ENCODE data around the gene BHMT2. TPM values are rescaled to one million over a fixed set of nuclear protein-coding genes. Genes with fewer than 3 reads are reported as not detected.

Gene BHMT2
- total RNA-seq, 4 donors from 2014 or later, result 27.6 to 63.4 (median 48.0) TPM

DNA sequence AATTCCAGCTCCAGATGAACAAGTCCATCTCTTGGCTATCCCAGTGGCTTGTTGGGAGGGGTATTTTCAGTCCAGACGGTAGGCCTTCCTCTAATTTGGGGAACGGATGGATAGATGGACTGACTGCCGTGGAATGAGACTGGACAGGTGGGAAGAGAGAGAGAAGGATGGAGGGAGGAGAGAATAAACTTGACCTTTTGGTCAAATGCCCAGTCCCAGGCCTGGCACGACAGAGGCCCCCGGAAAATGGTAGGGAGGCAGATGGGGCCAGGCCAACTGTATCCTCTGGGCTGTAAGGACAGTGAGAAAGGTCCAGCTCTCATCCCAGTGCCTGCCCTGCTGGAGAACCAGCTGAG lies 43.1 kb downstream of the BHMT2 start:
- H3K4me1 ChIP-seq, result peaks cover 0 to 15% (median 0%) of the 10 kb centered on the region in 4 donors
- no peaks in the 10 kb centered on the region for H3K9me3 ChIP-seq
- H3K4me3 ChIP-seq, result no peak overlapping the region
- no peak overlapping the region for H3K27ac ChIP-seq
- H3K36me3 ChIP-seq, result no peaks in the 10 kb centered on the region
- peaks cover 0 to 33% of the 10 kb centered on the region in 2 donors for H3K27me3 ChIP-seq
- no peak for TF ChIP-seq POLR2A (IDR thresholded peaks at IDR 0.05)
- TF ChIP-seq EP300 (IDR thresholded peaks at IDR 0.05), result no peak
- TF ChIP-seq, protein P1, sequence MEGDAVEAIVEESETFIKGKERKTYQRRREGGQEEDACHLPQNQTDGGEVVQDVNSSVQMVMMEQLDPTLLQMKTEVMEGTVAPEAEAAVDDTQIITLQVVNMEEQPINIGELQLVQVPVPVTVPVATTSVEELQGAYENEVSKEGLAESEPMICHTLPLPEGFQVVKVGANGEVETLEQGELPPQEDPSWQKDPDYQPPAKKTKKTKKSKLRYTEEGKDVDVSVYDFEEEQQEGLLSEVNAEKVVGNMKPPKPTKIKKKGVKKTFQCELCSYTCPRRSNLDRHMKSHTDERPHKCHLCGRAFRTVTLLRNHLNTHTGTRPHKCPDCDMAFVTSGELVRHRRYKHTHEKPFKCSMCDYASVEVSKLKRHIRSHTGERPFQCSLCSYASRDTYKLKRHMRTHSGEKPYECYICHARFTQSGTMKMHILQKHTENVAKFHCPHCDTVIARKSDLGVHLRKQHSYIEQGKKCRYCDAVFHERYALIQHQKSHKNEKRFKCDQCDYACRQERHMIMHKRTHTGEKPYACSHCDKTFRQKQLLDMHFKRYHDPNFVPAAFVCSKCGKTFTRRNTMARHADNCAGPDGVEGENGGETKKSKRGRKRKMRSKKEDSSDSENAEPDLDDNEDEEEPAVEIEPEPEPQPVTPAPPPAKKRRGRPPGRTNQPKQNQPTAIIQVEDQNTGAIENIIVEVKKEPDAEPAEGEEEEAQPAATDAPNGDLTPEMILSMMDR (IDR thresholded peaks at IDR 0.05), result no peak
- WGBS, 2 donors, result 78 to 84% methylated on average over 5 of the region's 5 CpGs
- no peak for DNase-seq (ENCODE audit: low spot score in 2 of 2)

DNA sequence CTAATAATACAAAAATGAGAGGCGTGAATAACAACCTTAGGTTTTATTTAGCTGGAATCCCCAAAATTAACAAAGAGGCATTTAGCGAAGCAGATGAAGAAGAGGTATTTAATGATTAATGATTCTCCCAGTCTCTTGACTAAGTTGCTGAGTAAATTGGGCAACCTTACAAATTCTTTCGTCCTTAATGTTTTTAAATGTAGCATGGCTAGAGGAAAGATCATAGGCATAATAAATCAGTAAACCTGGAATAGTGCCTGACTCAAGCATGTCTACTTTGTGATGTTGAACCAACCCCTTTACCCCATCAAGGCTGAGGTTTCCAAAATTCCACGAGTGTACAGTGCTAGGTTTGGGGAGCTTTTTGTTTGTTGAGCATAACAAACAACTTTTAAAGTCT lies 49.9 kb downstream of the BHMT2 start:
- H3K36me3 ChIP-seq, result no peaks in the 10 kb centered on the region
- no peaks in the 10 kb centered on the region for H3K27me3 ChIP-seq
- H3K4me3 ChIP-seq, result no peak overlapping the region

DNA sequence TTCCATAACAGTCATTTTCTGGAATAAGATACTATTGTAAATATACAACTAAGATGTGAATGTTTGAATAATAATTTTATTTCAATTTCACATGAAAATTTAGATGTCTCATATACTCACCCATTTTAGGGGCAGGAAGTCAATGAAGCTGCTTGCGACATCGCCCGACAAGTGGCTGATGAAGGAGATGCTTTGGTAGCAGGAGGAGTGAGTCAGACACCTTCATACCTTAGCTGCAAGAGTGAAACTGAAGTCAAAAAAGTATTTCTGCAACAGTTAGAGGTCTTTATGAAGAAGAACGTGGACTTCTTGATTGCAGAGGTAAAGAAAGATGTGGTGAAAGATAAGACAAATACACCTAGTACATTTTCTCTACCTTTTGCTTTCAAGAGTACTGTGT lies 50.7 kb downstream of the BHMT2 start:
- 89 to 97% methylated on average over 4 of the region's 4 CpGs for WGBS, 2 donors
- Histone ChIP-seq H3K27ac (no peak overlapping the region), H3K4me3 (no peak overlapping the region)

More for the DNA sequence above, 49.9 kb downstream of the BHMT2 start:
- no peak for DNase-seq (ENCODE audit: low spot score in 2 of 2)
- H3K4me1 ChIP-seq, result no peaks in the 10 kb centered on the region
- H3K27ac ChIP-seq, result no peak overlapping the region
- TF ChIP-seq POLR2A (IDR thresholded peaks at IDR 0.05), result no peak
- TF ChIP-seq EP300 (IDR thresholded peaks at IDR 0.05), result no peak
- TF ChIP-seq, protein P1 (IDR thresholded peaks at IDR 0.05), result no peak
- 88 to 91% methylated on average over 4 of the region's 4 CpGs for WGBS, 2 donors
- H3K9me3 ChIP-seq, result no peaks in the 10 kb centered on the region

DNA sequence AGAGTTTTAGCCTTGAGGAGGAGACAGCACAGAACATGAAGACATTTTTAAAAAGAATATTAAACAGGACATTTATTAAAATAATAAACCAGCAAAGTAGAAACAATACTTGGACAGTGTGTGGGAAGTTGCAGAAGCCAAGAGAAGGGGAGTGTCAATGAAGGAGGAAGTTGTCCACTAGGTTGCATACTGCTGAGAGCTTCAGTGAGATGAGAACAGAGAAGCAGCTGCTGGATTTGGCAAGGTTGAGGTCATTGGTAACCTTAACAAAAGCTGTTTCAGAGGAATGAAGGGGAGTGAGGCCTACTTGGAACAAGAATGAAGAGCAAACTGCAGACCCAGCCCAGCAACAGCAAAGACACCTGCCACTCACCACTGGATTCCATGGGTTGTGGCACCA lies 53.4 kb downstream of the BHMT2 start:
- TF ChIP-seq POLR2A (IDR thresholded peaks at IDR 0.05), result no peak
- no peak for TF ChIP-seq EP300 (IDR thresholded peaks at IDR 0.05)
- TF ChIP-seq, protein P1 (IDR thresholded peaks at IDR 0.05), result no peak
- Histone ChIP-seq H3K27ac (no peak overlapping the region), H3K4me1 (no peaks in the 10 kb centered on the region)

More for the DNA sequence above, 50.7 kb downstream of the BHMT2 start:
- Histone ChIP-seq H3K36me3 (no peaks in the 10 kb centered on the region), H3K27me3 (no peaks in the 10 kb centered on the region), H3K9me3 (no peaks in the 10 kb centered on the region), H3K4me1 (no peaks in the 10 kb centered on the region)
- DNase-seq (ENCODE audit: low spot score in 2 of 2), result no peak
- TF ChIP-seq EP300 (IDR thresholded peaks at IDR 0.05), result no peak
- TF ChIP-seq, protein P1 (IDR thresholded peaks at IDR 0.05), result no peak
- TF ChIP-seq POLR2A (IDR thresholded peaks at IDR 0.05), result no peak

DNA sequence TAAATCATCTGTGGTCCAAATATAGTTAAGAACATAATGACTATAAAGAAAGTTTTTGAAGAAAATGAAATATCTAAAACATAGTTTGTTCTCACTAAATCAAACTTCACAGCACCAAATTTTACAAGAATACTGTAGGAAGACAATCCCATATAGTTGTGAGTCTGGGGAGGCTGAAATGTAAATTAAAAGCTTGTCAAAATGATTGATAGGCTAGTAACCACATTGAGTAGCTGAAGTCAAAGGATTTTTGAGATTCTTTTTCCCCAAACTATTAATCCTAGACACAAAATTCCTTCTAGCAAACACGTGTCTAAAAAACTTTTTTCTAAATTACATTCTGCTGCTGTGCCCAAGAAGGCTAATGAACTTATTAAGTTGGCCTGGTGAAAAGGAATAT lies 55.0 kb downstream of the BHMT2 start:
- no peak for DNase-seq (ENCODE audit: low spot score in 2 of 2)
- no peaks in the 10 kb centered on the region for H3K36me3 ChIP-seq
- no peak overlapping the region for H3K4me3 ChIP-seq
- no peaks in the 10 kb centered on the region for H3K4me1 ChIP-seq
- H3K9me3 ChIP-seq, result no peaks in the 10 kb centered on the region
- H3K27me3 ChIP-seq, result no peaks in the 10 kb centered on the region
- WGBS, 2 donors, result 37 to 40% methylated on average over 1 of the region's 1 CpG
- no peak overlapping the region for H3K27ac ChIP-seq
- TF ChIP-seq POLR2A (IDR thresholded peaks at IDR 0.05), result no peak
- TF ChIP-seq, protein P1 (IDR thresholded peaks at IDR 0.05), result no peak
- no peak for TF ChIP-seq EP300 (IDR thresholded peaks at IDR 0.05)

More for the DNA sequence above, 53.4 kb downstream of the BHMT2 start:
- H3K9me3 ChIP-seq, result no peaks in the 10 kb centered on the region
- H3K27me3 ChIP-seq, result no peaks in the 10 kb centered on the region
- no peak overlapping the region for H3K4me3 ChIP-seq
- no peak for DNase-seq (ENCODE audit: low spot score in 2 of 2)
- H3K36me3 ChIP-seq, result no peaks in the 10 kb centered on the region

Data from tibial nerve (tissue), 4 donors.